ENCODE results near the gene IER5L.

DNA sequence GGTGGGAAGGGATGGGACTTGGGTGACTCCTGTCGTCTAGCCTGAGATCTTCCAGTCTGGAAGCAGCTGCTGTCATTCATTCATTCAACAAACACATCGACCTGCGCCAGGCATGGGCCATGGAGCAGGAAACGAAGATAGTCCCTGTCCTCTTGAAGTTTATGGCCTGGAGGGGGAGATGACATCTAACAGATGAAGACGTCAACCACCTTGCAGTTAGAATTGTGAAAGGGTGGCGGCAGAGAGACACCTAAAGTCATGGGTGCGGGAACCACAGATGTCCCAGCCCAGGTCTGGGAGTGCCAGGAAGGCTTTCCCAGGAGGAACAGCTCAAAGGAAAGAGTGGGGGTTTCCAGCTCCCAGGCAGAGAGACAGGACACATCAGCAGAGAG, 21.0 kb upstream of the IER5L start:
- TF ChIP-seq, protein P1, sequence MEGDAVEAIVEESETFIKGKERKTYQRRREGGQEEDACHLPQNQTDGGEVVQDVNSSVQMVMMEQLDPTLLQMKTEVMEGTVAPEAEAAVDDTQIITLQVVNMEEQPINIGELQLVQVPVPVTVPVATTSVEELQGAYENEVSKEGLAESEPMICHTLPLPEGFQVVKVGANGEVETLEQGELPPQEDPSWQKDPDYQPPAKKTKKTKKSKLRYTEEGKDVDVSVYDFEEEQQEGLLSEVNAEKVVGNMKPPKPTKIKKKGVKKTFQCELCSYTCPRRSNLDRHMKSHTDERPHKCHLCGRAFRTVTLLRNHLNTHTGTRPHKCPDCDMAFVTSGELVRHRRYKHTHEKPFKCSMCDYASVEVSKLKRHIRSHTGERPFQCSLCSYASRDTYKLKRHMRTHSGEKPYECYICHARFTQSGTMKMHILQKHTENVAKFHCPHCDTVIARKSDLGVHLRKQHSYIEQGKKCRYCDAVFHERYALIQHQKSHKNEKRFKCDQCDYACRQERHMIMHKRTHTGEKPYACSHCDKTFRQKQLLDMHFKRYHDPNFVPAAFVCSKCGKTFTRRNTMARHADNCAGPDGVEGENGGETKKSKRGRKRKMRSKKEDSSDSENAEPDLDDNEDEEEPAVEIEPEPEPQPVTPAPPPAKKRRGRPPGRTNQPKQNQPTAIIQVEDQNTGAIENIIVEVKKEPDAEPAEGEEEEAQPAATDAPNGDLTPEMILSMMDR (conservative IDR thresholded peaks at IDR 0.05; ENCODE audit: low read length): no peak
- no peak for TF ChIP-seq EZH2phosphoT487 (IDR thresholded peaks at IDR 0.05; ENCODE audit: borderline replicate concordance)

All from Loucy (cell line).